Effector memory CD4-positive, alpha-beta T cell (primary cell): ENCODE results near the gene SMIM29.
"Not testable (repeated sequence)": the region's sequence is repeated elsewhere in the genome, so short reads cannot be mapped to it uniquely, and the experiment has no call there.

Experiments used
- DNase-seq, 3 donors: peaks; one replicate each; pipeline ENCODE4 v3.0.0-alpha.2; 2020
- H3K27ac ChIP-seq: 2 replicates; pipeline ENCODE4 v1.7.0; 2013; ENCODE audit warnings: mild to moderate bottlenecking, low read length, moderate library complexity; ENCODE audit not compliant: insufficient read depth, poor library complexity, severe bottlenecking
- H3K27me3 ChIP-seq: replicated peaks from 2 replicates; pipeline ENCODE4 v1.7.0; 2013; ENCODE audit warnings: mild to moderate bottlenecking, low read length; ENCODE audit not compliant: insufficient read depth, control insufficient read depth, poor library complexity, severe bottlenecking
- H3K36me3 ChIP-seq: 2 replicates; pipeline ENCODE4 v1.7.0; 2013; ENCODE audit warnings: mild to moderate bottlenecking, low read length, moderate library complexity; ENCODE audit not compliant: control insufficient read depth, insufficient read depth
- H3K4me1 ChIP-seq: 2 replicates; pipeline ENCODE4 v1.7.0; 2013; ENCODE audit warnings: low read length, mild to moderate bottlenecking; ENCODE audit not compliant: control insufficient read depth, insufficient read depth, poor library complexity, severe bottlenecking
- H3K4me3 ChIP-seq: 2 replicates; pipeline ENCODE4 v1.7.0; 2013; ENCODE audit warnings: low read length, low read depth, mild to moderate bottlenecking; ENCODE audit not compliant: insufficient read depth, poor library complexity, severe bottlenecking
- H3K9me3 ChIP-seq: 2 replicates; pipeline ENCODE4 v1.7.0; 2013; ENCODE audit warnings: mild to moderate bottlenecking, low read length, moderate library complexity; ENCODE audit not compliant: control insufficient read depth

The SMIM29 gene

DNA sequence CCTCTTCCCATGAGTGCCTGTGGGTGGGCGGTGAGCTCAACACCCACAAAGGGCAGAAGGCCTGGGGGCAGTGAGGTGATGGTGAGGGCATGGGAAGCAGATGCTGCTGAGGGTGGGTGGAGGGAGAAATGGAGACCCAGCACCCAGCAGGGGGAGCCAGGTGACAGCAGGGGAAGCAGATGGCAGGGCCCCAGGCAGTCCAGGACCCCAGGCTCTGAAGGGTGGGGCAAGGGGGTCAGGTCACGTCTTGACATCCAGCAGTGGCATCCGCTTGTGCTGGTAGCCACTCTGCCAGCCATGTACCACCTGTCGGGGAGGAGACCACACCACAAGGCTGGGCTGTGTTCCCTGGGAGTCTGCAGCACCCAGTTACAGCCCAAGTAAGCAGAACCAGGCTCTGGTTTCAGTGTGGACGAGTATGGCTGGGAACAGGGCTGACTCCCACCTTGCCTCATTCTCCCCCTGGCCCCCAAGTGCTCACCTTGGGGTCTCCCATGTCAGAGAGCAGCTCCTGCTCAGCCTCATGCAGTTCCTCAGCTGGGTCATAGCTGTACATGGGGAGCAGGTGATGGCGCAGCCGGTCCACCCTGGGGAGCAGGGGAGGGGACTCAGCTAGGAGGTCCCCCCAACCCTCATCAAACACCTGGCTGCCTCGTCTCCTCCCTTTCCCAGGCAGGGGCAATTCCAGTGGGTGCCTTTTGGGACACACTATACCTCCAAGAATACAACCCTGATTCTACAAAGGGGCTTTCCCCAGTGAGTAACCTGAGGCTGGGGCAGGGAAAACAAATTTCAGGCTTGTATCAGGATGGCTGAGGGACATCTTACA lies 2.0 kb downstream of the SMIM29 start:
- no peaks in the 10 kb centered on the region for H3K27me3 ChIP-seq
- no peak for DNase-seq
- no peak overlapping the region for H3K4me3 ChIP-seq
- peak overlapping the region; percentile 92 for H3K27ac ChIP-seq
- peaks cover 36% of the 10 kb centered on the region for H3K4me1 ChIP-seq
- H3K36me3 ChIP-seq, result peaks cover 26% of the 10 kb centered on the region
- H3K9me3 ChIP-seq, result no peaks in the 10 kb centered on the region

DNA sequence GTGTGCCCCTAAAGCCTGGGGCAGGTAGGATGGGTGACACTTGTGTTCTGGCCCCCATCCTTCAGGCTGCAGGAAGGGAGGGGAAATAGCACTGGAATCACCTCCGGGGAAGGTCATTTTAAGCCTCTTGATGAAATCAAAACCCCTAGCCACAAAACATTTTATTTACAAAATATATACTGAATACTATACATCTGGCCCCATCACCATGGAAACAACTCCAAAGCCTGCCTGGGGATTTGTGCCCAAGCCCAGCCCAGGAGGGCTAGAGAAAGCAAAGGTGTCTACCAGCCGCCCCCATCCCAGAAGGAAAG lies 2.6 kb downstream of the SMIM29 start:
- peaks cover 32% of the 10 kb centered on the region for H3K36me3 ChIP-seq
- H3K4me3 ChIP-seq, result no peak overlapping the region
- peak overlapping the region; percentile 92 for H3K27ac ChIP-seq

DNA sequence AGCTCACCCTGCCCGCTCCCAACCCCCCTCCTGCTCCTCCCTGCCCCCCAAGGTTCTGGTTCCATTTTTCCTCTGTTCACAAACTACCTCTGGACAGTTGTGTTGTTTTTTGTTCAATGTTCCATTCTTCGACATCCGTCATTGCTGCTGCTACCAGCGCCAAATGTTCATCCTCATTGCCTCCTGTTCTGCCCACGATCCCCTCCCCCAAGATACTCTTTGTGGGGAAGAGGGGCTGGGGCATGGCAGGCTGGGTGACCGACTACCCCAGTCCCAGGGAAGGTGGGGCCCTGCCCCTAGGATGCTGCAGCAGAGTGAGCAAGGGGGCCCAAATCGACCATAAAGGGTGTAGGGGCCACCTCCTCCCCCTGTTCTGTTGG lies 3.1 kb downstream of the SMIM29 start:
- not testable (repeated sequence) for H3K9me3 ChIP-seq, DNase-seq, H3K4me3 ChIP-seq, H3K27me3 ChIP-seq, H3K27ac ChIP-seq
- H3K36me3 ChIP-seq, result peaks cover 37% of the 10 kb centered on the region
- H3K4me1 ChIP-seq, result peaks cover 36% of the 10 kb centered on the region

More for the DNA sequence above, 2.6 kb downstream of the SMIM29 start:
- peaks cover 36% of the 10 kb centered on the region for H3K4me1 ChIP-seq
- H3K27me3 ChIP-seq, result no peaks in the 10 kb centered on the region
- H3K9me3 ChIP-seq, result no peaks in the 10 kb centered on the region
- DNase-seq, result no peak

DNA sequence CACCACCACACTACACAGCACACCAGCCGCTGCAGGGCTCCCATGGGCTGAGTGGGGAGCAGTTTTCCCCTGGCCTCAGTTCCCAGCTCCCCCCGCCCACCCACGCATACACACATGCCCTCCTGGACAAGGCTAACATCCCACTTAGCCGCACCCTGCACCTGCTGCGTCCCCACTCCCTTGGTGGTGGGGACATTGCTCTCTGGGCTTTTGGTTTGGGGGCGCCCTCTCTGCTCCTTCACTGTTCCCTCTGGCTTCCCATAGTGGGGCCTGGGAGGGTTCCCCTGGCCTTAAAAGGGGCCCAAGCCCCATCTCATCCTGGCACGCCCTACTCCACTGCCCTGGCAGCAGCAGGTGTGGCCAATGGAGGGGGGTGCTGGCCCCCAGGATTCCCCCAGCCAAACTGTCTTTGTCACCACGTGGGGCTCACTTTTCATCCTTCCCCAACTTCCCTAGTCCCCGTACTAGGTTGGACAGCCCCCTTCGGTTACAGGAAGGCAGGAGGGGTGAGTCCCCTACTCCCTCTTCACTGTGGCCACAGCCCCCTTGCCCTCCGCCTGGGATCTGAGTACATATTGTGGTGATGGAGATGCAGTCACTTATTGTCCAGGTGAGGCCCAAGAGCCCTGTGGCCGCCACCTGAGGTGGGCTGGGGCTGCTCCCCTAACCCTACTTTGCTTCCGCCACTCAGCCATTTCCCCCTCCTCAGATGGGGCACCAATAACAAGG lies 3.6 kb downstream of the SMIM29 start:
- DNase-seq, H3K9me3 ChIP-seq, H3K27me3 ChIP-seq, H3K27ac ChIP-seq, H3K4me3 ChIP-seq: not testable (repeated sequence)
- H3K36me3 ChIP-seq, result peaks cover 41% of the 10 kb centered on the region
- peaks cover 36% of the 10 kb centered on the region for H3K4me1 ChIP-seq

DNA sequence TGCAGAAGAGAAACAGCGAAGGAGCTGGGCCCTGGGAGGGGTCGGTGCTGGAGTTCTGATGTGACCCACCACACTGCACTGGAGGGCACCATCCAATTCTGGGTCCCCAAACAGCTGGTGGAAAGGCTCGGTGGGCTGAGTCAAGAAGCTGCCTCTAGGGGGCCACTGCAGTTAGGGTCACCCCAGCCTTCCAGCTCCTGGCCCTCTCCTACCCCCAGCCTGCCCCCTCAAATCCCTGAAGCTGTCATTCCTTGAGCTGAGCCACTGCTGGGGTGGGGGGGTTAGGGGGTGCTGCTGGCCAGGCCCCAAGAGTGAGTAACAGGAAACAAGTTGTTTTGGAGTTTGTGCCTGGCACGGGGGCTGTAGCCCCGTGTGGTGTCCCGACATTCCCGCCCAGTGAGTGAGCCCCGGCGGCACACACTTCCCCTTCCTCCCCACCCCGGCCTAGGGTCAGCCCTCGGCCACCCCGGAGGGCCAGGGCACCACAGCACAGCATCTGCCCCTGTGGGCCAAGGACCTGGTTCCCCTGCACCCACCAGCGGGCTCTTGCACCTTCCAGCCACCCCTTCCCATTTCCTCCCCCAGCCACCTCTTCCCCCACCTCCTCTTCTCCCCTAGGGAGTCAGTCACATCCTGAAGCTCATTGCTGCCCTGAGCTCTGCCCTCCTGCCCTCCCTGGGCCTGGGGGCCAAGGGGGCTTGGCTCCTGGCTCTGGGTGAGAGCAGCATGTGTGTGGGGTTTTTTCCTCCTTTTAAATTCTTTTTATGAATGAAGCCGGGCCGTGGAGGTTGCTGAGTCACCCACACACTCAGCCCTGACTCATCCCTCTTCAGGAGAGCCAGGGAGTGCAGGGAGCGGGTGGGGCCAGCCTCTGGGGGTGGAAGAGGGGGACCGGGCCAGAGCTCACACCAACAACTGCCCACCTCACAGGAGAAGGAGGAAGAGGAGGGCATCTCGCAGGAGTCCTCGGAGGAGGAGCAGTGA lies 4.6 kb downstream of the SMIM29 start:
- Histone ChIP-seq H3K36me3 (peaks cover 41% of the 10 kb centered on the region), H3K27ac (peak overlapping the region; percentile 62), H3K4me1 (peaks cover 37% of the 10 kb centered on the region), H3K27me3 (no peaks in the 10 kb centered on the region), H3K9me3 (no peaks in the 10 kb centered on the region), H3K4me3 (no peak overlapping the region)
- peak in 1 of 3 donors; percentile 20 for DNase-seq

DNA sequence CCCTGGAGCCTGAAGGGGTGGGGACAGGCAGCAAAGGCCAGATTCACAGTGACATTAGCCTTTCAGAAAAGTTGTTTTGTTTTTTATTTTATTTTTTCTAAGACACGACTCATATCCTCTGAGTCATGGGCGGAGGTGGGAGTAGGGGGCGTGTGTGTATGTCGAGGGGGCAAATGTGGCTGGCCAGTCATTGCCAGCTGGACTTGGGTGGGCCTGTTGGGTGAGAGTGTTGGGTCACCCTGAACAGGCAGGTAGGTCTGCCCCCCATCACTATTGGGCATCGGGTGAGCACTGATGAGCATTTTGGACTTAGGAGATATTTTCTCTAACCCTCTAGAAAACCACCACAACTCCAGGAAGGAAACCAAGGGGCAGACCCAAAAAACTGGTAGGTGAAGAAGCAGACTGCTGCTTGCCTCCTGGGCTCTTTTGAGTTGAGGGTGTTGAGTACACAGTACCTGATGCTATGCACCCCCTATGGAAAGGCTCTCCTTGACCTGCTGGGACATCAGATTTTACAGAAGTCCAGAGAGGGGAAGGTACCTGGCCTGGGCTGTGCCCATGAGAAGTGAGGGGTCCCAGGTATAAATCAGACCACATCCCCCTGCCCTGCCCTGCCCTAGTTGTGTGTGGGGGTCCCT lies 5.6 kb downstream of the SMIM29 start:
- Histone ChIP-seq H3K27me3 (no peaks in the 10 kb centered on the region), H3K9me3 (no peaks in the 10 kb centered on the region), H3K36me3 (peaks cover 41% of the 10 kb centered on the region), H3K4me3 (no peak overlapping the region), H3K27ac (peak overlapping the region; percentile 62), H3K4me1 (peaks cover 41% of the 10 kb centered on the region)
- no peak for DNase-seq

DNA sequence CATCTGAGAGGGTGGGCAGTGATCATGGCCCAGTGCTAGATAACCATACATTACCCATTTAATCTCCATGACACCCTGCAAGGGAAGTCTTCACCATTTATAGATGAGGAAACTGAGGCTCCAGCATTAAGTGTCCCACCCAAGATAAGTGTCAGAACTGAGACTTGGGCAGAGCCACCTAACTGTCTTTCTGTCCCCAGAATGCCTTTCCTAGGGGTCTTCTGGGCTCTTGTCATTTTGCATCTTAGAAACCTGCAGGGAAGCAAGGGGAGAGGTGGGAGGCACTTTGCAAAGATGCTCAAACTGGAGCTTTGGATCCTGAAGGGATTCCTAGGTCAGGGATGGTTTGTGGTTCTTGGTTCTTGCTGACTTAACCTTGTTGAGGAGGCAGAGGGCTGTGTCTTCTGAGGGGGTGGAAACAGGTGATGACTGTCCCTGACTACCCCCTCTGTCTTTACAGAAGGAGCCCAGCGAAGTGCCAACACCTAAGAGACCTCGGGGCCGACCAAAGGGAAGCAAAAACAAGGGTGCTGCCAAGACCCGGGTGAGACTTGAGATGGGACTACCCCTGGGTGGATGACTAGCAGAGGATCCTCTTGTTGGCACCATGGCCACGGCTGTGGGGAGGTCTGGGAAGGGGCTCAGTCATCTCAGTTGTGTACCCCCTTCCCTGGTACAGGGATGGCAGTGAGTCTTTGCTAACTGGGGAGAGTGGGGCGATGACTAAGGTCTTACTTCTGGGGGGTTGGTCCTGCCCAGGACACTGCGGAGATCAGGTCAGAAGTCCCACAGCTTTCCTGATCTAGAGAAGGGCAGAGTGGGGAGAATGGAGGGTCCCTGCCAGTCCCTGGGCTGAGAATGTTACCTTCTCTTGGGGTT lies 6.3 kb downstream of the SMIM29 start:
- Histone ChIP-seq H3K4me1 (peaks cover 35% of the 10 kb centered on the region), H3K4me3 (no peak overlapping the region), H3K27me3 (no peaks in the 10 kb centered on the region), H3K27ac (peak overlapping the region; percentile 42), H3K36me3 (peaks cover 41% of the 10 kb centered on the region), H3K9me3 (no peaks in the 10 kb centered on the region)
- no peak for DNase-seq

DNA sequence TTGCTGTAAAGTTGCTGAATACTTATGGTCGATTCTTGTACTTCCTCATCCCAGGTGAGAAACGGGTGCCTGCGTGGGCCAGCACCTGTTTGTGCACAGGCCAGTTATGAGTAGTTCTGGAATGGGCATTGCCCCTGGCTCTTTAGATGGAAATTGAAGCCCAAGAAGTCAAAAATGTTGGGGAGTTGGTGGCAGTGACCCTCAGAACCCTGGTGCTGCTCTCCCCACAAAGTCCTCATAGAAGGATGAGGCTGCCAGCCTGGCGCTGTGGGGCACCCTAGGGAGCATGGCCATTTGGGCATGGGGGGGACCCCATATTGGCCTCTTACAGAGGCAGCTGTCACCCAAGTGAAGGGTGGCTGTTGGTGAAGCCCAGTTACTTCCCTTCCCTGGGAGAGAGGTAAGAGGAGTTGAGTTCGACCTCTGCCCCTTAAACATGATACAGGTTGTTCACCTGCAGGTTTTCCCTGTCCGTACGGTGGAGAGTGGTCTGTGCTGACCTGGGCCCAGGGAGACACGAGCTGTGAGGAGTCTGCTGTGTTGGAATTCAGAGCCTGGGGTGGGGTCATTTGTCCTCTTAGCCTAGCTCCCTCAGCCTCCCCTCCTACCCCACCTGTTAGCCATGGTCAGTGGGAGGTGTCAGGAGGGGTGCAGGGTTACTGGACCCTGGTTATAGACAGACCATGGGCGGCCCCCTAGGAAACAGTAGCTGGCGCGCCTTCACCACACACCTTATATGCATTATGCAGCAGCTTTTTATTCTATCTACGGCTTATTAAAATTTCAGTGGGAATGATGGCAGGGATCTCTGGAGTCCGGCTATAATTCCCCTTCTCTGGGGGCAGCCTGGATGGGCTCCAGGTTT lies 7.2 kb downstream of the SMIM29 start:
- peak overlapping the region; percentile 7 for H3K27ac ChIP-seq
- H3K27me3 ChIP-seq, result no peaks in the 10 kb centered on the region
- no peak for DNase-seq
- no peak overlapping the region for H3K4me3 ChIP-seq
- peaks cover 41% of the 10 kb centered on the region for H3K36me3 ChIP-seq
- H3K9me3 ChIP-seq, result no peaks in the 10 kb centered on the region
- peaks cover 33% of the 10 kb centered on the region for H3K4me1 ChIP-seq
